Esophagus (tissue), 2 donors: ENCODE data around the gene MYO16. TPM values are rescaled to one million over a fixed set of nuclear protein-coding genes. Genes with fewer than 3 reads are reported as not detected.

Source experiments
- H3K27ac ChIP-seq, 2 donors: one replicate each; pipeline ENCODE4 v1.5.1; 2013; ENCODE audit warnings: low read depth in 2 of 2, mild to moderate bottlenecking in 2 of 2, inconsistent platforms in 1 of 2, low read length in 1 of 2, moderate library complexity in 1 of 2
- H3K27me3 ChIP-seq, 2 donors: one replicate each; pipeline ENCODE4 v1.6.1; 2013; ENCODE audit warnings: low read length in 2 of 2, control low read depth in 1 of 2, mild to moderate bottlenecking in 1 of 2; ENCODE audit not compliant: insufficient read depth in 2 of 2, control insufficient read depth in 1 of 2
- H3K36me3 ChIP-seq, 2 donors: one replicate each; pipeline ENCODE4 v1.6.1; 2013; ENCODE audit warnings: low read length in 1 of 2; ENCODE audit not compliant: control insufficient read depth in 2 of 2, insufficient read depth in 2 of 2
- H3K4me1 ChIP-seq, 2 donors: one replicate each; pipeline ENCODE4 v1.6.1; 2013; ENCODE audit warnings: low read length in 1 of 2; ENCODE audit not compliant: control insufficient read depth in 2 of 2, insufficient read depth in 2 of 2
- H3K4me3 ChIP-seq, 2 donors: one replicate each; pipeline ENCODE4 v1.5.1; 2013; ENCODE audit warnings: low read length in 2 of 2, mild to moderate bottlenecking in 2 of 2, low read depth in 1 of 2, moderate library complexity in 1 of 2
- H3K9me3 ChIP-seq, 2 donors: one replicate each; pipeline ENCODE4 v1.6.1; 2013; ENCODE audit warnings: mild to moderate bottlenecking in 2 of 2, low read depth in 1 of 2, low read length in 1 of 2, moderate library complexity in 1 of 2; ENCODE audit not compliant: control insufficient read depth in 2 of 2, insufficient read depth in 1 of 2
- WGBS, 2 donors: extraction: QIAGEN DNeasy Blood & Tissue Kit; methylation state at CpG; one replicate each; pipeline ENCODE4 v1.1.7; 2013; 5-methylcytosine and 5-hydroxymethylcytosine counted together
- polyA plus RNA-seq, 2 donors: library from polyadenylated mRNA; stranded (reverse); fragments of 200-250 nt; gene quantifications; one replicate each; pipeline ENCODE4 v1.2.3, GENCODE V29; 2013
- donor health status: healthy with polysubstance abuse.
- donor health status: Bipolar disorder and iron deficiency.

The MYO16 gene
- polyA plus RNA-seq, 2 donors, result 0.06 to 0.18 TPM

- 82% methylated on average over 2 of the region's 2 CpGs for WGBS, 2 donors
- Histone ChIP-seq H3K27me3 (no peaks in the 10 kb centered on the region), H3K9me3 (no peaks in the 10 kb centered on the region), H3K4me3 (no peak overlapping the region), H3K4me1 (no peaks in the 10 kb centered on the region), H3K36me3 (no peaks in the 10 kb centered on the region), H3K27ac (no peak overlapping the region)
Observed at GRCh38 chr13:109114991-109115390, 485.6 kb downstream of the MYO16 start.

GRCh38 chr13:109118521-109118920 lies 489.1 kb downstream of the MYO16 start:
- WGBS, 2 donors, result 69 to 84% methylated on average over 1 of the region's 1 CpG
- no peaks in the 10 kb centered on the region for H3K27me3 ChIP-seq

GRCh38 chr13:109119896-109120295 lies 490.5 kb downstream of the MYO16 start:
- WGBS, 2 donors, result 40 to 63% methylated on average over 1 of the region's 1 CpG
- no peaks in the 10 kb centered on the region for H3K4me1 ChIP-seq
- no peak overlapping the region for H3K27ac ChIP-seq
- H3K9me3 ChIP-seq, result no peaks in the 10 kb centered on the region
- peaks cover 0 to 2% of the 10 kb centered on the region in 2 donors for H3K27me3 ChIP-seq
- H3K4me3 ChIP-seq, result no peak overlapping the region
- no peaks in the 10 kb centered on the region for H3K36me3 ChIP-seq

More at GRCh38 chr13:109118521-109118920, 489.1 kb downstream of the MYO16 start:
- Histone ChIP-seq H3K36me3 (no peaks in the 10 kb centered on the region), H3K9me3 (no peaks in the 10 kb centered on the region), H3K4me3 (no peak overlapping the region), H3K27ac (no peak overlapping the region), H3K4me1 (no peaks in the 10 kb centered on the region)

GRCh38 chr13:109121826-109122225 lies 492.4 kb downstream of the MYO16 start:
- peaks cover 0 to 2% of the 10 kb centered on the region in 2 donors for H3K27me3 ChIP-seq
- WGBS, 2 donors, result 87 to 91% methylated on average over 5 of the region's 5 CpGs
- no peaks in the 10 kb centered on the region for H3K9me3 ChIP-seq
- H3K4me3 ChIP-seq, result no peak overlapping the region
- H3K4me1 ChIP-seq, result no peaks in the 10 kb centered on the region
- H3K27ac ChIP-seq, result no peak overlapping the region
- no peaks in the 10 kb centered on the region for H3K36me3 ChIP-seq

- no peak overlapping the region for H3K27ac ChIP-seq
- 85 to 87% methylated on average over 2 of the region's 2 CpGs for WGBS, 2 donors
- H3K4me3 ChIP-seq, result no peak overlapping the region
- no peaks in the 10 kb centered on the region for H3K9me3 ChIP-seq
- no peaks in the 10 kb centered on the region for H3K36me3 ChIP-seq
- H3K4me1 ChIP-seq, result peaks cover 0 to 2% of the 10 kb centered on the region in 2 donors
- H3K27me3 ChIP-seq, result peaks cover 0 to 2% of the 10 kb centered on the region in 2 donors
Observed at GRCh38 chr13:109123971-109124370, 494.6 kb downstream of the MYO16 start.

- 67 to 73% methylated on average over 5 of the region's 5 CpGs for WGBS, 2 donors
- no peak overlapping the region for H3K27ac ChIP-seq
- no peaks in the 10 kb centered on the region for H3K9me3 ChIP-seq
- no peaks in the 10 kb centered on the region for H3K36me3 ChIP-seq
- no peak overlapping the region for H3K4me3 ChIP-seq
- H3K27me3 ChIP-seq, result peaks cover 0 to 2% of the 10 kb centered on the region in 2 donors
- peaks cover 0 to 2% of the 10 kb centered on the region in 2 donors for H3K4me1 ChIP-seq
Observed at GRCh38 chr13:109126178-109126577, 496.8 kb downstream of the MYO16 start.

- no peak overlapping the region for H3K4me3 ChIP-seq
Observed at GRCh38 chr13:109126891-109127641, 497.7 kb downstream of the MYO16 start.

GRCh38 chr13:109128121-109128520 lies 498.7 kb downstream of the MYO16 start:
- peaks cover 0 to 2% of the 10 kb centered on the region in 2 donors for H3K27me3 ChIP-seq
- peaks cover 0 to 2% of the 10 kb centered on the region in 2 donors for H3K4me1 ChIP-seq
- H3K4me3 ChIP-seq, result no peak overlapping the region
- 83 to 88% methylated on average over 6 of the region's 6 CpGs for WGBS, 2 donors
- H3K9me3 ChIP-seq, result no peaks in the 10 kb centered on the region
- H3K27ac ChIP-seq, result no peak overlapping the region
- H3K36me3 ChIP-seq, result no peaks in the 10 kb centered on the region

More at GRCh38 chr13:109126891-109127641, 497.7 kb downstream of the MYO16 start:
- peaks cover 0 to 2% of the 10 kb centered on the region in 2 donors for H3K4me1 ChIP-seq
- no peaks in the 10 kb centered on the region for H3K9me3 ChIP-seq
- WGBS, 2 donors, result 85 to 88% methylated on average over 34 of the region's 34 CpGs
- peaks cover 0 to 2% of the 10 kb centered on the region in 2 donors for H3K27me3 ChIP-seq
- no peaks in the 10 kb centered on the region for H3K36me3 ChIP-seq
- H3K27ac ChIP-seq, result no peak overlapping the region

- no peaks in the 10 kb centered on the region for H3K27me3 ChIP-seq
- H3K9me3 ChIP-seq, result no peaks in the 10 kb centered on the region
- no peak overlapping the region for H3K27ac ChIP-seq
- H3K4me1 ChIP-seq, result peaks cover 0 to 2% of the 10 kb centered on the region in 2 donors
- 76 to 85% methylated on average over 6 of the region's 6 CpGs for WGBS, 2 donors
- no peak overlapping the region for H3K4me3 ChIP-seq
- H3K36me3 ChIP-seq, result no peaks in the 10 kb centered on the region
Observed at GRCh38 chr13:109130093-109130835, 500.9 kb downstream of the MYO16 start.
